Activated CD4-positive, alpha-beta T cell treated with anti-CD3 and anti-CD28 coated beads, Interleukin-2, amount 10 ng/mL, durations not matched to agents 24 days and 14 days (primary cell): ENCODE data around the gene LTBP1. TPM values are rescaled to one million over a fixed set of nuclear protein-coding genes. Genes with fewer than 3 reads are reported as not detected.
"Not testable (repeated sequence)": the region's sequence is repeated elsewhere in the genome, so short reads cannot be mapped to it uniquely, and the experiment has no call there.

Experiments used
- DNase-seq: peaks from one replicate; pipeline ENCODE4 v3.0.0; 2022
- H3K27ac Mint-ChIP-seq: one replicate; pipeline ENCODE4 v1.8.0; 2022; ENCODE audit warnings: mild to moderate bottlenecking, mixed read lengths
- H3K27me3 Mint-ChIP-seq: one replicate; pipeline ENCODE4 v1.8.0; 2022; ENCODE audit warnings: mixed read lengths
- H3K36me3 Mint-ChIP-seq: one replicate; pipeline ENCODE4 v1.8.0; 2022; ENCODE audit warnings: low read depth, mild to moderate bottlenecking, mixed read lengths
- H3K4me1 Mint-ChIP-seq: one replicate; pipeline ENCODE4 v1.8.0; 2021; ENCODE audit warnings: mixed read lengths
- H3K4me3 Mint-ChIP-seq: one replicate; pipeline ENCODE4 v1.8.0; 2022; ENCODE audit warnings: mild to moderate bottlenecking, moderate library complexity, mixed read lengths
- H3K9me3 Mint-ChIP-seq: one replicate; pipeline ENCODE4 v1.8.0; 2021; ENCODE audit warnings: mixed read lengths
- intact Hi-C: fragments of 100-400 bp; cut with micrococcal nuclease; formaldehyde crosslinking; loops from one replicate; pipeline ENCODE4 v1.15.1; 2023
- total RNA-seq: library from RNA; stranded (reverse); gene quantifications from 2 replicates; pipeline ENCODE4 v1.2.3, GENCODE V29; 2022

The LTBP1 gene
- total RNA-seq, 1 donor from 2014 or later, result 0.21 TPM

- Mint-ChIP-seq H3K9me3 (no peaks in the 10 kb centered on the region), H3K4me1 (peaks cover 8% of the 10 kb centered on the region), H3K27ac (no peak overlapping the region), H3K27me3 (peaks cover 12% of the 10 kb centered on the region), H3K4me3 (no peak overlapping the region), H3K36me3 (no peaks in the 10 kb centered on the region)
- intact Hi-C loops, result no loop called here
- no peak for DNase-seq
Observed at GRCh38 chr2:33221046-33221784, 274.5 kb downstream of the LTBP1 start.

- Mint-ChIP-seq H3K4me1 (peaks cover 8% of the 10 kb centered on the region), H3K27ac (no peak overlapping the region), H3K4me3 (no peak overlapping the region), H3K36me3 (no peaks in the 10 kb centered on the region), H3K27me3 (peaks cover 12% of the 10 kb centered on the region), H3K9me3 (no peaks in the 10 kb centered on the region)
- intact Hi-C loops, result no loop called here
- no peak for DNase-seq
Observed at GRCh38 chr2:33222309-33222708, 275.6 kb downstream of the LTBP1 start.

- Mint-ChIP-seq H3K4me3 (no peak overlapping the region), H3K9me3 (no peaks in the 10 kb centered on the region), H3K27me3 (peaks cover 12% of the 10 kb centered on the region), H3K27ac (no peak overlapping the region), H3K36me3 (no peaks in the 10 kb centered on the region), H3K4me1 (peaks cover 8% of the 10 kb centered on the region)
- DNase-seq, result no peak
- intact Hi-C loops, result no loop called here
Observed at GRCh38 chr2:33223856-33224255, 277.1 kb downstream of the LTBP1 start.

- no peak for DNase-seq
- H3K4me3 Mint-ChIP-seq, result no peak overlapping the region
- intact Hi-C loops, result no loop called here
- no peaks in the 10 kb centered on the region for H3K9me3 Mint-ChIP-seq
- H3K27ac Mint-ChIP-seq, result no peak overlapping the region
- peaks cover 9% of the 10 kb centered on the region for H3K27me3 Mint-ChIP-seq
- H3K36me3 Mint-ChIP-seq, result no peaks in the 10 kb centered on the region
- no peaks in the 10 kb centered on the region for H3K4me1 Mint-ChIP-seq
Observed at GRCh38 chr2:33225350-33225749, 278.6 kb downstream of the LTBP1 start.

GRCh38 chr2:33226546-33226945 is 279.8 kb downstream of the LTBP1 start:
- H3K4me1 Mint-ChIP-seq, result no peaks in the 10 kb centered on the region
- no peaks in the 10 kb centered on the region for H3K36me3 Mint-ChIP-seq
- H3K27me3 Mint-ChIP-seq, result peaks cover 5% of the 10 kb centered on the region
- intact Hi-C loops, result no loop called here
- no peak overlapping the region for H3K4me3 Mint-ChIP-seq
- no peak overlapping the region for H3K27ac Mint-ChIP-seq
- H3K9me3 Mint-ChIP-seq, result no peaks in the 10 kb centered on the region
- no peak for DNase-seq

- no peaks in the 10 kb centered on the region for H3K36me3 Mint-ChIP-seq
- H3K4me3 Mint-ChIP-seq, result no peak overlapping the region
- no peaks in the 10 kb centered on the region for H3K4me1 Mint-ChIP-seq
- peaks cover 9% of the 10 kb centered on the region for H3K27me3 Mint-ChIP-seq
- intact Hi-C loops, result no loop called here
- no peaks in the 10 kb centered on the region for H3K9me3 Mint-ChIP-seq
- no peak for DNase-seq
- no peak overlapping the region for H3K27ac Mint-ChIP-seq
Observed at GRCh38 chr2:33229646-33230045, 282.9 kb downstream of the LTBP1 start.

- Mint-ChIP-seq H3K27me3 (peaks cover 9% of the 10 kb centered on the region), H3K9me3 (no peaks in the 10 kb centered on the region), H3K36me3 (no peaks in the 10 kb centered on the region), H3K4me1 (no peaks in the 10 kb centered on the region), H3K27ac (no peak overlapping the region), H3K4me3 (no peak overlapping the region)
- DNase-seq, result no peak
- intact Hi-C loops, result no loop called here
Observed at GRCh38 chr2:33230195-33230594, 283.4 kb downstream of the LTBP1 start.

- peaks cover 9% of the 10 kb centered on the region for H3K27me3 Mint-ChIP-seq
- no peaks in the 10 kb centered on the region for H3K9me3 Mint-ChIP-seq
- no peak overlapping the region for H3K4me3 Mint-ChIP-seq
Observed at GRCh38 chr2:33230842-33231241, 284.1 kb downstream of the LTBP1 start.

GRCh38 chr2:33235559-33235958 is 288.8 kb downstream of the LTBP1 start:
- DNase-seq, H3K27ac Mint-ChIP-seq, H3K36me3 Mint-ChIP-seq, H3K4me3 Mint-ChIP-seq, H3K4me1 Mint-ChIP-seq, intact Hi-C loops, H3K9me3 Mint-ChIP-seq: not testable (repeated sequence)
- H3K27me3 Mint-ChIP-seq, result peaks cover 11% of the 10 kb centered on the region

More at GRCh38 chr2:33230842-33231241, 284.1 kb downstream of the LTBP1 start:
- H3K4me1 Mint-ChIP-seq, result no peaks in the 10 kb centered on the region
- H3K36me3 Mint-ChIP-seq, result no peaks in the 10 kb centered on the region
- DNase-seq, result no peak
- H3K27ac Mint-ChIP-seq, result no peak overlapping the region
- intact Hi-C loops, result no loop called here

- H3K27ac Mint-ChIP-seq, result no peak overlapping the region
- DNase-seq, result no peak
- H3K27me3 Mint-ChIP-seq, result peaks cover 10% of the 10 kb centered on the region
- H3K36me3 Mint-ChIP-seq, result no peaks in the 10 kb centered on the region
- H3K4me3 Mint-ChIP-seq, result no peak overlapping the region
- no peaks in the 10 kb centered on the region for H3K9me3 Mint-ChIP-seq
- H3K4me1 Mint-ChIP-seq, result no peaks in the 10 kb centered on the region
- intact Hi-C loops, result no loop called here
Observed at GRCh38 chr2:33236482-33237385, 290.0 kb downstream of the LTBP1 start.

- intact Hi-C loops, result no loop called here
- Mint-ChIP-seq H3K4me3 (no peak overlapping the region), H3K36me3 (no peaks in the 10 kb centered on the region), H3K27ac (no peak overlapping the region), H3K9me3 (no peaks in the 10 kb centered on the region), H3K4me1 (no peaks in the 10 kb centered on the region), H3K27me3 (peaks cover 4% of the 10 kb centered on the region)
- DNase-seq, result no peak
Observed at GRCh38 chr2:33238111-33238510, 291.4 kb downstream of the LTBP1 start.

GRCh38 chr2:33240178-33240577 is 293.4 kb downstream of the LTBP1 start:
- intact Hi-C loops, result no loop called here
- no peaks in the 10 kb centered on the region for H3K9me3 Mint-ChIP-seq

GRCh38 chr2:33241072-33241471 is 294.3 kb downstream of the LTBP1 start:
- H3K27ac Mint-ChIP-seq, result no peak overlapping the region
- intact Hi-C loops, result no loop called here
- H3K4me1 Mint-ChIP-seq, result no peaks in the 10 kb centered on the region
- H3K9me3 Mint-ChIP-seq, result no peaks in the 10 kb centered on the region
- peaks cover 4% of the 10 kb centered on the region for H3K27me3 Mint-ChIP-seq
- H3K36me3 Mint-ChIP-seq, result no peaks in the 10 kb centered on the region
- no peak overlapping the region for H3K4me3 Mint-ChIP-seq
- no peak for DNase-seq

More at GRCh38 chr2:33240178-33240577, 293.4 kb downstream of the LTBP1 start:
- Mint-ChIP-seq H3K4me3 (no peak overlapping the region), H3K4me1 (no peaks in the 10 kb centered on the region), H3K27ac (no peak overlapping the region), H3K27me3 (peaks cover 3% of the 10 kb centered on the region), H3K36me3 (no peaks in the 10 kb centered on the region)
- DNase-seq, result no peak

GRCh38 chr2:33241581-33241980 is 294.8 kb downstream of the LTBP1 start:
- intact Hi-C loops, result no loop called here
- Mint-ChIP-seq H3K36me3 (no peaks in the 10 kb centered on the region), H3K27me3 (peaks cover 6% of the 10 kb centered on the region), H3K9me3 (no peaks in the 10 kb centered on the region), H3K4me1 (no peaks in the 10 kb centered on the region), H3K27ac (no peak overlapping the region), H3K4me3 (no peak overlapping the region)
- DNase-seq, result no peak
